K562 (cell line): ENCODE results near the gene TMEM167A. TPM values are rescaled to one million over a fixed set of nuclear protein-coding genes. Genes with fewer than 3 reads are reported as not detected.

Experiments used
- HDAC2 ChIP-seq: fragments of 450-650 bp; IDR thresholded peaks from 2 replicates; pipeline ENCODE4 v1.6.1; 2016; ENCODE audit warnings: mild to moderate bottlenecking
- HDAC3 ChIP-seq: fragments of 450-650 bp; IDR thresholded peaks from 2 replicates; pipeline ENCODE4 v1.6.1; 2018; ENCODE audit warnings: borderline replicate concordance, mild to moderate bottlenecking, moderate library complexity; ENCODE audit not compliant: partially characterized antibody
- HDAC6 ChIP-seq: IDR thresholded peaks from 2 replicates; pipeline ENCODE4 v1.6.1; 2012; ENCODE audit warnings: low read depth, mild to moderate bottlenecking, control low read depth, inconsistent platforms, low read length, moderate library complexity
- KLF13 ChIP-seq: fragments of 450-650 bp; IDR thresholded peaks from 2 replicates; pipeline ENCODE4 v1.6.1; 2016; ENCODE audit warnings: missing genetic modification characterization, low read depth, mild to moderate bottlenecking, missing compliant biosample characterization, moderate library complexity, borderline replicate concordance
- KLF6 ChIP-seq: fragments of 250-450 bp; sonication (Bioruptor Pico); IDR thresholded peaks from 2 replicates; pipeline ENCODE4 v1.4.0; 2020; ENCODE audit warnings: mild to moderate bottlenecking, moderate library complexity, borderline replicate concordance
- MCM7 ChIP-seq, 2 experiments: fragments of 450-650 bp; IDR thresholded peaks; 2 replicates each; pipeline ENCODE4 v1.6.1; 2016 to 2018
- NR2C1 ChIP-seq, 2 experiments: fragments of 450-650 bp; IDR thresholded peaks; 2 replicates each; pipeline ENCODE4 v1.6.1; 2017; ENCODE audit warnings: mild to moderate bottlenecking in 2 of 2, antibody characterized with exemption in 1 of 2, inconsistent platforms in 1 of 2, missing compliant biosample characterization in 1 of 2, missing genetic modification characterization in 1 of 2
- SPI1 ChIP-seq: IDR thresholded peaks from 2 replicates; pipeline ENCODE4 v1.6.1; 2011; ENCODE audit warnings: low read depth, low read length, control low read depth, borderline replicate concordance
- ZFX ChIP-seq: sonication (generic); formaldehyde crosslinking; IDR thresholded peaks from 2 replicates; pipeline ENCODE4 v1.8.0; 2022; ENCODE audit warnings: mild to moderate bottlenecking, missing genetic modification reagents, moderate library complexity
- ZNF197 ChIP-seq: fragments of 200-800 bp; sonication (Bioruptor generic); IDR thresholded peaks from 2 replicates; pipeline ENCODE4 v1.6.1; 2016; ENCODE audit warnings: low read depth, missing genetic modification characterization, missing compliant biosample characterization
- ZNF696 ChIP-seq: fragments of 250-450 bp; sonication (Bioruptor Pico); conservative IDR thresholded peaks from 2 replicates; pipeline ENCODE4 v1.4.0; 2020; ENCODE audit warnings: mild to moderate bottlenecking, moderate library complexity
- polyA plus RNA-seq, 8 experiments: library from polyadenylated mRNA; depleted of rRNA in 4 of 8; stranded (reverse) in 5 of 8; unstranded in 3 of 8; fragments of >200 nt; fragmentation: Nextera tagmentation in 2 of 8; fragmentation: Illumina TruSeq in 1 of 8; extraction: Ambion mirVana in 2 of 8; extraction: Trizol in 1 of 8; gene quantifications; 2 replicates each; pipeline versions ENCODE4 v1.2.1 to v1.2.3, GENCODE V29; 2011 to 2014; ENCODE audit warnings: inconsistent platforms in 1 of 8, missing spikeins in 1 of 8
- total RNA-seq, 7 experiments: library from RNA; depleted of rRNA in 6 of 7; stranded (reverse); fragments of >200 nt in 6 of 7; fragmentation: Illumina TruSeq in 2 of 7; extraction: Trizol in 2 of 7; gene quantifications; 2 replicates each; pipeline versions ENCODE4 v1.2.1 to v1.2.3, GENCODE V29; 2011 to 2021; ENCODE audit warnings: low replicate concordance in 1 of 7
- TF ChIP-seq, protein P1 (sequence below): fragments of 250-450 bp; sonication (Bioruptor Pico); IDR thresholded peaks from 2 replicates; pipeline ENCODE4 v1.4.0; 2020; ENCODE audit warnings: mild to moderate bottlenecking, moderate library complexity
- TF ChIP-seq, protein P2 (sequence below): fragments of 450-650 bp; IDR thresholded peaks from 2 replicates; pipeline ENCODE4 v1.6.1; 2016; ENCODE audit warnings: missing biosample characterization, missing genetic modification characterization
- TF ChIP-seq, protein P3 (sequence below), 2 experiments: fragments of 450-650 bp; IDR thresholded peaks; 2 replicates each; pipeline ENCODE4 v1.6.1; 2016
- TF ChIP-seq, protein P4 (sequence below): fragments of 450-650 bp; formaldehyde crosslinking; IDR thresholded peaks from 2 replicates; pipeline ENCODE4 v1.4.0; 2020; ENCODE audit warnings: mild to moderate bottlenecking, moderate library complexity
- TF ChIP-seq, protein P5 (sequence below): sonication (generic); formaldehyde crosslinking; IDR thresholded peaks from 2 replicates; pipeline ENCODE4 v1.9.0; 2022; ENCODE audit warnings: mild to moderate bottlenecking, missing genetic modification reagents
- TF ChIP-seq, protein P6 (sequence below): IDR thresholded peaks from 2 replicates; pipeline ENCODE4 v1.6.1; 2011; ENCODE audit warnings: borderline replicate concordance, low read depth, mild to moderate bottlenecking, moderate library complexity, low read length; ENCODE audit not compliant: insufficient read depth, poor library complexity, severe bottlenecking

TMEM167A gene
- total and polyA plus RNA-seq, 9 of the 15 experiments (the other 6 are each of a cell fraction or from before 2014, with no cell fraction given) = 35.3 to 458 (median 110) TPM

DNA sequence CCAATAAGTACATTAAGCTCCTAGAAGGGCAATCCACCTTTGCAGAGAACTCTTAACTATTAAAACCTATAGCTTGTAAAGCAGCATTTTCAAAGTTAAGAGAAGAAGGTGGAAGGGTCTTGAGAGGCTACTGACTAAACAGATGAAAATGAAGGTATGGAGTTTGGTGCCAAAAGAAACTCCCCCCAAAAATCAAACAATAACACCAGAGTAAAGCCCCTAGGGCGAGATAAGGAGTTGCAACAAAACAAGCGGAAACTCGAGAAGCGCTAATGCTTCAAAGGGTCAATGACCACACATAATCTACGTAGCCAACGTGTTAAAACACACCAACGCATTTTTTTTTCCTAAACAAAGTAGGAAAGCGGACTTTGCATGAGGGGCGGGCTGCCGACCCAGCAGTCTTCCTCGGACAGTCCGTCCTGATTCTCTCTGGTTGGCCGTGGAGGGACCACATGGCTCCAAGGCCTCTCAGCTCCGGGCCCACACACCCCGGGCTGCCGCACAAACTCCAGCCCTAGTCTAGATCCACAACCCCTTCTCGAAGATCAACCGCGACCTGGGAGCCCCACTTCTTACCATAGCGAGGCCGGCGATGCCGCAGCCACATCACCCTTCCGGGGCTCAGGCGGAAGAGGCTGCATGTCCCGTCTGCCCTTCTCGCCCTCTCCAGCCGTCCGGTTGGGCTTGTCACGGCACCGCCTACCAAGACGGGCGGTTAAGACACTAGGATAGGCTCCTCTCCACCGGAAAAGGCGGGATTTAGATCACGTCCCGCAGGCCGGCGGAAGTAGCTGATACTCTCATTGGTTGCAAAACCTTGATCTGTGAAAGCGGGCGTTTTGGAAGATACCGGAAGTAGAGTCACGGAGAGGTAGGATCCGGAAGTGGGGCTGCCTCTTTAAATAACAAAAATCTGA lies at the start of gene TMEM167A, which contains the start of gene XRCC4 (continued):
- TF ChIP-seq, protein P1, sequence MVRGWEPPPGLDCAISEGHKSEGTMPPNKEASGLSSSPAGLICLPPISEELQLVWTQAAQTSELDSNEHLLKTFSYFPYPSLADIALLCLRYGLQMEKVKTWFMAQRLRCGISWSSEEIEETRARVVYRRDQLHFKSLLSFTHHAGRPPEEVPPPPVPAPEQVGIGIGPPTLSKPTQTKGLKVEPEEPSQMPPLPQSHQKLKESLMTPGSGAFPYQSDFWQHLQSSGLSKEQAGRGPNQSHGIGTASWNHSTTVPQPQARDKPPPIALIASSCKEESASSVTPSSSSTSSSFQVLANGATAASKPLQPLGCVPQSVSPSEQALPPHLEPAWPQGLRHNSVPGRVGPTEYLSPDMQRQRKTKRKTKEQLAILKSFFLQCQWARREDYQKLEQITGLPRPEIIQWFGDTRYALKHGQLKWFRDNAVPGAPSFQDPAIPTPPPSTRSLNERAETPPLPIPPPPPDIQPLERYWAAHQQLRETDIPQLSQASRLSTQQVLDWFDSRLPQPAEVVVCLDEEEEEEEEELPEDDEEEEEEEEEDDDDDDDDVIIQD (CRISPR knock-in tag) = no peak
- TF ChIP-seq ZNF696 (CRISPR knock-in tag) = no peak
- TF ChIP-seq, protein P2, sequence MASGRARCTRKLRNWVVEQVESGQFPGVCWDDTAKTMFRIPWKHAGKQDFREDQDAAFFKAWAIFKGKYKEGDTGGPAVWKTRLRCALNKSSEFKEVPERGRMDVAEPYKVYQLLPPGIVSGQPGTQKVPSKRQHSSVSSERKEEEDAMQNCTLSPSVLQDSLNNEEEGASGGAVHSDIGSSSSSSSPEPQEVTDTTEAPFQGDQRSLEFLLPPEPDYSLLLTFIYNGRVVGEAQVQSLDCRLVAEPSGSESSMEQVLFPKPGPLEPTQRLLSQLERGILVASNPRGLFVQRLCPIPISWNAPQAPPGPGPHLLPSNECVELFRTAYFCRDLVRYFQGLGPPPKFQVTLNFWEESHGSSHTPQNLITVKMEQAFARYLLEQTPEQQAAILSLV = no peak
- TF ChIP-seq, protein P3, sequence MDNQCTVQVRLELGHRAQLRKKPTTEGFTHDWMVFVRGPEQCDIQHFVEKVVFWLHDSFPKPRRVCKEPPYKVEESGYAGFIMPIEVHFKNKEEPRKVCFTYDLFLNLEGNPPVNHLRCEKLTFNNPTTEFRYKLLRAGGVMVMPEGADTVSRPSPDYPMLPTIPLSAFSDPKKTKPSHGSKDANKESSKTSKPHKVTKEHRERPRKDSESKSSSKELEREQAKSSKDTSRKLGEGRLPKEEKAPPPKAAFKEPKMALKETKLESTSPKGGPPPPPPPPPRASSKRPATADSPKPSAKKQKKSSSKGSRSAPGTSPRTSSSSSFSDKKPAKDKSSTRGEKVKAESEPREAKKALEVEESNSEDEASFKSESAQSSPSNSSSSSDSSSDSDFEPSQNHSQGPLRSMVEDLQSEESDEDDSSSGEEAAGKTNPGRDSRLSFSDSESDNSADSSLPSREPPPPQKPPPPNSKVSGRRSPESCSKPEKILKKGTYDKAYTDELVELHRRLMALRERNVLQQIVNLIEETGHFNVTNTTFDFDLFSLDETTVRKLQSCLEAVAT (IDR thresholded peaks at IDR 0.05) = peak; percentile 11 to 38; a peak in 1 of 4 replicates
- TF ChIP-seq HDAC3 = no peak
- TF ChIP-seq SPI1 = no peak
- TF ChIP-seq NR2C1 (IDR thresholded peaks at IDR 0.05) = 0 out of 2 replicates have a peak, but pooled peaks have one; percentile 48
- no peak for TF ChIP-seq NR2C1 (tag; IDR thresholded peaks at IDR 0.05)
- TF ChIP-seq HDAC6 = no peak
- peak; percentile 12; the same call in 1 of the 2 replicates for TF ChIP-seq KLF6 (CRISPR knock-in tag)
- peak; percentile 86 for TF ChIP-seq ZFX (CRISPR knock-in tag)
- TF ChIP-seq HDAC2 = peak; percentile 68
- TF ChIP-seq, protein P4, sequence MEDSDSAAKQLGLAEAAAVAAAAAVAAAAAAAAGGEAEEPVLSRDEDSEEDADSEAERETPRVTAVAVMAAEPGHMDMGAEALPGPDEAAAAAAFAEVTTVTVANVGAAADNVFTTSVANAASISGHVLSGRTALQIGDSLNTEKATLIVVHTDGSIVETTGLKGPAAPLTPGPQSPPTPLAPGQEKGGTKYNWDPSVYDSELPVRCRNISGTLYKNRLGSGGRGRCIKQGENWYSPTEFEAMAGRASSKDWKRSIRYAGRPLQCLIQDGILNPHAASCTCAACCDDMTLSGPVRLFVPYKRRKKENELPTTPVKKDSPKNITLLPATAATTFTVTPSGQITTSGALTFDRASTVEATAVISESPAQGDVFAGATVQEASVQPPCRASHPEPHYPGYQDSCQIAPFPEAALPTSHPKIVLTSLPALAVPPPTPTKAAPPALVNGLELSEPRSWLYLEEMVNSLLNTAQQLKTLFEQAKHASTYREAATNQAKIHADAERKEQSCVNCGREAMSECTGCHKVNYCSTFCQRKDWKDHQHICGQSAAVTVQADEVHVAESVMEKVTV (CRISPR knock-in tag) = no peak
- no peak for TF ChIP-seq ZNF197 (CRISPR knock-in tag)
- TF ChIP-seq, protein P5, sequence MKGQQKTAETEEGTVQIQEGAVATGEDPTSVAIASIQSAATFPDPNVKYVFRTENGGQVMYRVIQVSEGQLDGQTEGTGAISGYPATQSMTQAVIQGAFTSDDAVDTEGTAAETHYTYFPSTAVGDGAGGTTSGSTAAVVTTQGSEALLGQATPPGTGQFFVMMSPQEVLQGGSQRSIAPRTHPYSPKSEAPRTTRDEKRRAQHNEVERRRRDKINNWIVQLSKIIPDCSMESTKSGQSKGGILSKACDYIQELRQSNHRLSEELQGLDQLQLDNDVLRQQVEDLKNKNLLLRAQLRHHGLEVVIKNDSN (CRISPR knock-in tag) = peak; percentile 53; the same call in 1 of the 2 replicates
- no peak for TF ChIP-seq MCM7 (IDR thresholded peaks at IDR 0.05)
- no peak for TF ChIP-seq KLF13 (tag)
- TF ChIP-seq, protein P6, sequence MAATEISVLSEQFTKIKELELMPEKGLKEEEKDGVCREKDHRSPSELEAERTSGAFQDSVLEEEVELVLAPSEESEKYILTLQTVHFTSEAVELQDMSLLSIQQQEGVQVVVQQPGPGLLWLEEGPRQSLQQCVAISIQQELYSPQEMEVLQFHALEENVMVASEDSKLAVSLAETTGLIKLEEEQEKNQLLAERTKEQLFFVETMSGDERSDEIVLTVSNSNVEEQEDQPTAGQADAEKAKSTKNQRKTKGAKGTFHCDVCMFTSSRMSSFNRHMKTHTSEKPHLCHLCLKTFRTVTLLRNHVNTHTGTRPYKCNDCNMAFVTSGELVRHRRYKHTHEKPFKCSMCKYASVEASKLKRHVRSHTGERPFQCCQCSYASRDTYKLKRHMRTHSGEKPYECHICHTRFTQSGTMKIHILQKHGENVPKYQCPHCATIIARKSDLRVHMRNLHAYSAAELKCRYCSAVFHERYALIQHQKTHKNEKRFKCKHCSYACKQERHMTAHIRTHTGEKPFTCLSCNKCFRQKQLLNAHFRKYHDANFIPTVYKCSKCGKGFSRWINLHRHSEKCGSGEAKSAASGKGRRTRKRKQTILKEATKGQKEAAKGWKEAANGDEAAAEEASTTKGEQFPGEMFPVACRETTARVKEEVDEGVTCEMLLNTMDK = no peak
